H1 (cell line): ENCODE measurements around the gene TOP1. TPM values are rescaled to one million over a fixed set of nuclear protein-coding genes. Genes with fewer than 3 reads are reported as not detected.

Source experiments
- CTCF ChIA-PET: fragments of 300-600 bp; sonication (Branson Sonifier 250); formaldehyde crosslinking; loops from one replicate; lab custom pipeline; 2021; ENCODE audit not compliant: partially characterized antibody; lab: Charles Lee
- POLR2A ChIA-PET: fragments of 300-600 bp; sonication (Branson Sonifier 250); formaldehyde crosslinking; loops from one replicate; lab custom pipeline; 2021; ENCODE audit warnings: inconsistent platforms; ENCODE audit not compliant: partially characterized antibody; lab: Charles Lee
- DNase-seq, 2 experiments: peaks; one replicate each; pipeline versions ENCODE4 v3.0.0 to v3.0.0-alpha.2; 2010 to 2022; ENCODE audit warnings: low spot score in 2 of 2, low read depth in 1 of 2, mixed read lengths in 1 of 2
- FAIRE-seq: peaks from 2 replicates; lab custom pipeline; 2011; peaks lifted over from hg19 to GRCh38; lab: Jason Lieb, UNC
- H2AFZ ChIP-seq: 2 replicates; pipeline ENCODE4 v1.8.1; 2012; ENCODE audit warnings: low read length, inconsistent platforms
- H2AK5ac ChIP-seq: 2 replicates; pipeline ENCODE4 v1.6.1; 2013; ENCODE audit warnings: low read depth, low read length
- H2BK120ac ChIP-seq: replicated peaks from 2 replicates; pipeline ENCODE3; 2013; ENCODE audit warnings: low read depth, low read length, inconsistent platforms
- H2BK12ac ChIP-seq: 2 replicates; pipeline ENCODE4 v1.6.1; 2013; ENCODE audit warnings: low read depth, low read length
- H2BK15ac ChIP-seq: 2 replicates; pipeline ENCODE4 v1.6.1; 2013; ENCODE audit warnings: low read length
- H2BK20ac ChIP-seq: 2 replicates; pipeline ENCODE4 v1.6.1; 2013; ENCODE audit warnings: low read length
- H2BK5ac ChIP-seq: 2 replicates; pipeline ENCODE4 v1.6.1; 2013; ENCODE audit warnings: low read depth, low read length
- H3K14ac ChIP-seq: 2 replicates; pipeline ENCODE4 v1.6.1; 2013; ENCODE audit warnings: inconsistent platforms; ENCODE audit not compliant: insufficient read length
- H3K18ac ChIP-seq: 2 replicates; pipeline ENCODE4 v1.6.1; 2013; ENCODE audit warnings: low read length; ENCODE audit errors: extremely low read depth
- H3K23ac ChIP-seq: 2 replicates; pipeline ENCODE4 v1.6.1; 2013; ENCODE audit warnings: inconsistent platforms; ENCODE audit not compliant: insufficient read length
- H3K23me2 ChIP-seq: 2 replicates; pipeline ENCODE4 v1.6.1; 2013; ENCODE audit warnings: low read depth, low read length
- H3K27ac ChIP-seq: 2 replicates; pipeline ENCODE4 v1.6.1; 2011; ENCODE audit warnings: low read depth, low read length, inconsistent platforms
- H3K27me3 ChIP-seq, 4 experiments: replicated peaks in 1 of 4; 1 replicate in 1 of 4; 2 replicates in 3 of 4; pipeline versions ENCODE4 v1.6.1 to v1.8.1; 2011 to 2013; ENCODE audit warnings: low read length in 3 of 4, mild to moderate bottlenecking in 3 of 4, inconsistent platforms in 2 of 4, mixed read lengths in 2 of 4, moderate library complexity in 1 of 4; ENCODE audit not compliant: control insufficient read depth in 3 of 4, insufficient read depth in 3 of 4; ENCODE audit errors: extremely low read depth in 1 of 4
- H3K36me3 ChIP-seq, 4 experiments: 2 replicates each; pipeline versions ENCODE4 v1.6.1 to v1.8.1; 2011 to 2013; ENCODE audit warnings: mild to moderate bottlenecking in 4 of 4, low read length in 3 of 4, moderate library complexity in 2 of 4, control low read depth in 1 of 4, inconsistent platforms in 1 of 4; ENCODE audit not compliant: insufficient read depth in 4 of 4, control insufficient read depth in 2 of 4
- H3K4ac ChIP-seq: replicated peaks from 2 replicates; pipeline ENCODE3; 2013; ENCODE audit warnings: low read length, low read depth, mixed read lengths, inconsistent platforms; ENCODE audit not compliant: insufficient read length
- H3K4me1 ChIP-seq, 4 experiments: replicated peaks in 1 of 4; 1 replicate in 1 of 4; 2 replicates in 3 of 4; pipeline versions ENCODE4 v1.6.1 to v1.8.1; 2011 to 2013; ENCODE audit warnings: low read length in 3 of 4, inconsistent platforms in 2 of 4, mixed read lengths in 1 of 4; ENCODE audit not compliant: insufficient read depth in 4 of 4, control insufficient read depth in 3 of 4
- H3K4me2 ChIP-seq, 2 experiments: 2 replicates each; pipeline versions ENCODE4 v1.6.1 to v1.8.1; 2011 to 2013; ENCODE audit warnings: low read depth in 2 of 2, low read length in 2 of 2, control low read depth in 1 of 2, inconsistent platforms in 1 of 2, mild to moderate bottlenecking in 1 of 2; ENCODE audit not compliant: insufficient read depth in 1 of 2
- H3K4me3 ChIP-seq, 4 experiments: fragments of 200-600, 300-600 bp in 1 of 4; sonication (generic), shearing (Covaris generic), sonication (Bioruptor Twin) in 1 of 4; 2 replicates each; pipeline versions ENCODE4 v1.5.1 to v1.8.1; 2011 to 2016; ENCODE audit warnings: low read length in 4 of 4, low read depth in 3 of 4, control low read depth in 2 of 4, inconsistent platforms in 2 of 4, mild to moderate bottlenecking in 2 of 4, mixed read lengths in 1 of 4, moderate library complexity in 1 of 4; ENCODE audit not compliant: insufficient read depth in 2 of 4; ENCODE audit errors: extremely low read depth in 1 of 4
- H3K56ac ChIP-seq: replicated peaks from 2 replicates; pipeline ENCODE3; 2013; ENCODE audit warnings: low read depth, mild to moderate bottlenecking, mixed read lengths, low read length, inconsistent platforms; ENCODE audit not compliant: insufficient read length
- H3K79me1 ChIP-seq: 2 replicates; pipeline ENCODE4 v1.6.1; 2013; ENCODE audit warnings: low read depth, low read length, control low read depth
- H3K79me2 ChIP-seq, 2 experiments: 2 replicates each; pipeline versions ENCODE4 v1.6.1 to v1.8.1; 2012 to 2013; ENCODE audit warnings: low read length in 2 of 2, mild to moderate bottlenecking in 2 of 2, inconsistent platforms in 1 of 2; ENCODE audit not compliant: insufficient read depth in 2 of 2, control insufficient read depth in 1 of 2
- H3K9ac ChIP-seq, 4 experiments: replicated peaks in 1 of 4; 1 replicate in 1 of 4; 2 replicates in 3 of 4; pipeline versions ENCODE4 v1.6.1 to v1.8.1; 2011 to 2013; ENCODE audit warnings: low read depth in 3 of 4, low read length in 3 of 4, control low read depth in 2 of 4, mild to moderate bottlenecking in 2 of 4, moderate library complexity in 2 of 4, inconsistent platforms in 1 of 4; ENCODE audit errors: extremely low read depth in 1 of 4
- H3K9me3 ChIP-seq, 2 experiments: 2 replicates each; pipeline versions ENCODE4 v1.6.1 to v1.8.1; 2012 to 2013; ENCODE audit warnings: mild to moderate bottlenecking in 2 of 2, moderate library complexity in 2 of 2, control low read depth in 1 of 2, inconsistent platforms in 1 of 2, low read depth in 1 of 2, low read length in 1 of 2, mixed read lengths in 1 of 2; ENCODE audit not compliant: insufficient read depth in 2 of 2
- H4K20me1 ChIP-seq, 2 experiments: replicated peaks in 1 of 2; 2 replicates each; pipeline versions ENCODE3 to v1.8.1; 2011 to 2013; ENCODE audit warnings: inconsistent platforms in 2 of 2, low read length in 2 of 2, mild to moderate bottlenecking in 1 of 2; ENCODE audit not compliant: insufficient read depth in 2 of 2, control insufficient read depth in 1 of 2
- H4K5ac ChIP-seq: 2 replicates; pipeline ENCODE4 v1.6.1; 2013; ENCODE audit warnings: low read length, low read depth, mixed read lengths, inconsistent platforms; ENCODE audit not compliant: insufficient read length
- H4K8ac ChIP-seq: 2 replicates; pipeline ENCODE4 v1.8.0; 2013; ENCODE audit warnings: mild to moderate bottlenecking, moderate library complexity, low read length, inconsistent platforms; ENCODE audit not compliant: insufficient read depth; ENCODE audit errors: extremely low read depth
- H4K91ac ChIP-seq: replicated peaks from 2 replicates; pipeline ENCODE3; 2013; ENCODE audit warnings: low read length, mixed read lengths, inconsistent platforms; ENCODE audit not compliant: insufficient read length
- BACH1 ChIP-seq: IDR thresholded peaks from 2 replicates; pipeline ENCODE4 v1.6.1; 2012; ENCODE audit warnings: low read length, improper control_type of control experiment
- BRCA1 ChIP-seq: IDR thresholded peaks from 2 replicates; pipeline ENCODE4 v1.6.1; 2012; ENCODE audit warnings: low read depth, low read length, improper control_type of control experiment
- CHD2 ChIP-seq: IDR thresholded peaks from 2 replicates; pipeline ENCODE4 v1.6.1; 2012; ENCODE audit warnings: low read length, improper control_type of control experiment
- GABPA ChIP-seq: IDR thresholded peaks from 2 replicates; pipeline ENCODE4 v1.6.1; 2011; ENCODE audit warnings: mild to moderate bottlenecking, low read length, moderate library complexity, borderline replicate concordance; ENCODE audit not compliant: insufficient read depth
- KDM1A ChIP-seq: fragments of 200-600, 300-600 bp; sonication (generic); IDR thresholded peaks from 2 replicates; pipeline ENCODE4 v1.7.1; 2016; ENCODE audit warnings: mild to moderate bottlenecking, low read length, borderline replicate concordance
- KDM4A ChIP-seq: IDR thresholded peaks from one replicate; pipeline ENCODE4 v1.7.1; 2012; ENCODE audit warnings: low read depth, mild to moderate bottlenecking, moderate library complexity, low read length, inconsistent platforms; ENCODE audit not compliant: severe bottlenecking
- MAFK ChIP-seq: IDR thresholded peaks from 2 replicates; pipeline ENCODE4 v1.6.1; 2012; ENCODE audit warnings: low read depth, mild to moderate bottlenecking, improper control_type of control experiment, low read length
- POLR2A ChIP-seq, 2 experiments: IDR thresholded peaks; 1 replicate in 1 of 2; 2 replicates in 1 of 2; pipeline ENCODE4 v1.6.1; 2011; ENCODE audit warnings: low read depth in 2 of 2, low read length in 2 of 2, mild to moderate bottlenecking in 2 of 2; ENCODE audit errors: control extremely low read depth in 1 of 2
- RFX5 ChIP-seq: IDR thresholded peaks from 2 replicates; pipeline ENCODE4 v1.6.1; 2011; ENCODE audit warnings: low read depth, low read length, improper control_type of control experiment, borderline replicate concordance
- SIRT6 ChIP-seq: IDR thresholded peaks from one replicate; pipeline ENCODE4 v1.7.1; 2012; ENCODE audit warnings: low read length, inconsistent platforms
- WGBS, 2 experiments: shearing (Covaris generic) in 1 of 2; methylation state at CpG; one replicate each; pipeline versions ENCODE4 v1.1.6 to v1.1.7; 2013 to 2015; ENCODE audit warnings: low lambda C conversion rate in 2 of 2, mixed read lengths in 2 of 2, inconsistent platforms in 1 of 2, low coverage in 1 of 2, missing lambda C conversion rate in 1 of 2; ENCODE audit not compliant: insufficient replicate concordance in 2 of 2, insufficient coverage in 1 of 2, insufficient read length in 1 of 2; ENCODE audit errors: extremely low coverage in 1 of 2, missing lambda C conversion rate in 1 of 2; 5-methylcytosine and 5-hydroxymethylcytosine counted together
- polyA plus RNA-seq, 7 experiments: library from polyadenylated mRNA; depleted of rRNA in 3 of 7; stranded (reverse) in 5 of 7; unstranded in 2 of 7; fragments of >200 nt in 5 of 7; fragments of 200-250 nt in 2 of 7; gene quantifications; 1 replicate in 5 of 7; 2 replicates in 1 of 7; 4 replicates in 1 of 7; pipeline versions ENCODE4 v1.2.1 to v1.2.3, GENCODE V29; 2011 to 2013; ENCODE audit warnings: missing spikeins in 2 of 7, mixed read lengths in 2 of 7
- total RNA-seq: library from RNA; stranded (reverse); fragmentation: NEBNext Ultra II Directional; extraction: Animal tissue kit (Norgen Biotek cat#: 25700); gene quantifications from 2 replicates; pipeline ENCODE4 v1.2.1, GENCODE V29; 2021
- TF ChIP-seq, protein P1 (sequence below): IDR thresholded peaks from 2 replicates; pipeline ENCODE4 v1.6.1; 2012; ENCODE audit warnings: inconsistent platforms

The TOP1 gene
- total and polyA plus RNA-seq, 2 of the 8 experiments (the other 6 are each of a cell fraction or from before 2014, with no cell fraction given): 7.4 to 108 TPM

DNA sequence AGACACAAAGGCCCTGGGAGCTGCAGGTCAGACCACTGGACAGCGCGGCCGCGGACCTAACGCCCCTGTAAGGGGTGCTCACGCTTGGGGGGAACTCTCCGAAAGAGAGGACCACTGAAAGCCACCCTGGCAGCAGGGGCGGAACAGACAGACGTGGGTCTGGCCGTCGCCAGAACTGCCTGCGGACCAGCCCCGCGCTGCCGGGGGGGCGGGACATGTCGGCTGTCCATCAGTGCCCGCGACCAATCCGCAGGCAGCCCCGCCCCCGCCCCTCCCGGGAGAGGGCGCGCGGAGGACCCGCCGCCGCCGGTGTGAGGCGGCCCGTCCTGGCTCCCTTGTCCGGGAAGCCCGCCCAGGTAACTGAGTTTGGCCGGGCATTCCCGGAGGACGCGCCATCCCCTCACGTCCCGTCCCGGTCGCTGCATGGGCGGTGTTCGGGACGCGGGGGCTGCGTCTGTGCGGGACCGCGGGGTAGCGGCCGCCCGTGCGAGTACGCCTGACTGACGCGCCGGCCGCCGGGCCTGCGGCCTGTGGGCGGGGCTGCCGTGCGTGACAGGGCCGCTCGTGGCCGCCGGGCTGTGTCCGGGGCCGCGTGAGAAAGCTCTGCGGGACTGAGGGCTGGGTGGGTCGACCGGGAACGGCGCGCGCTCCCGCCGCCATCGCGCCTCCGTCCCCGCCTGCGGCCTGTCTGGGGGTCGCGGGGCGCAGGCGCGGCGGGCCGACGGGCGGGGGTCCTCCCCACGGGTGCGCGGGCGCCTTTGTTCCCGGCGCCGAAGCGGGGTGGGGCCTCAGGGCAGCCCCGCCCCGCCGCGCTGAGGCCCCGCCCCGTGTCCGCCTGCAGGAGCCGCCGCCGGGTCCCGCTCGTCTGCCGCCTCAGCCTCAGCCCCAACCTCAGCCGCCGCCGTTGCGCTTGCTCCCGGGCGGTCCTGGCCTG is 108.3 kb downstream of the TOP1 start, which contains the start of gene PLCG1:
PLCG1 (plus strand) TSS at position 864 of the 934 bp plus-strand sequence. CDS start 99 bp downstream, outside the sequence.
- Histone ChIP-seq H3K9me3 (no peaks in the 10 kb centered on the region), H2BK12ac (peak within 1 kb of the TSS; percentile 70; the same call in 1 of the 2 replicates), H4K5ac (peak within 1 kb of the TSS; percentile 85), H3K27ac (peak within 1 kb of the TSS; percentile 93), H2BK5ac (peak within 1 kb of the TSS; percentile 92), H2AFZ (peak within 1 kb of the TSS; percentile 61; the same call in 1 of the 2 replicates), H3K14ac (peak within 1 kb of the TSS; percentile 9), H3K4ac (no peak within 1 kb of the TSS), H3K79me1 (peaks cover 11% of the 10 kb centered on the region; the same call in 1 of the 2 replicates), H3K23ac (no peak within 1 kb of the TSS), H3K27me3 (peaks cover 0 to 9% (median 2%) of the 10 kb centered on the region in 4 experiments; a peak in 3 of 7 replicates), H2BK120ac (no peak within 1 kb of the TSS), H3K23me2 (peaks cover 13% of the 10 kb centered on the region; the same call in 1 of the 2 replicates), H4K8ac (peak within 1 kb of the TSS; percentile 98), H3K18ac (peak within 1 kb of the TSS; percentile 97), H2AK5ac (no peak within 1 kb of the TSS), H3K36me3 (peaks cover 0 to 4% (median 0%) of the 10 kb centered on the region in 4 experiments; a peak in 1 of 8 replicates), H4K91ac (peak within 1 kb of the TSS; percentile 84), H2BK15ac (no peak within 1 kb of the TSS), H3K4me2 (peak within 1 kb of the TSS; percentile 88 to 97), H3K4me3 (peak within 1 kb of the TSS; percentile 80 to 97 (median 90)), H2BK20ac (no peak within 1 kb of the TSS), H3K79me2 (peaks cover 39 to 41% of the 10 kb centered on the region in 2 experiments), H3K9ac (peak within 1 kb of the TSS; percentile 95 to 100 (median 98)), H3K56ac (peak within 1 kb of the TSS; percentile 63), H4K20me1 (peaks cover 11 to 25% of the 10 kb centered on the region in 2 experiments), H3K4me1 (peaks cover 25 to 40% (median 27%) of the 10 kb centered on the region in 4 experiments)
- 2% methylated on average over 48 of the region's 121 CpGs; no CpG with 5 or more reads in 1 of the 2 experiments for WGBS, 2 experiments
- DNase-seq: peak; percentile 56 to 94
- ChIA-PET POLR2A (interaction anchor here (0.9 to 3.1 kb wide), 14 partner anchors 10 to 204 kb away, joined by 3 to 15 read pairs (median 4); partner anchors contain the start of genes LPIN3 and TOP1), CTCF (interaction anchor here (0.8 to 4.3 kb wide), 10 partner anchors 9 to 597 kb away, joined by 3 to 29 read pairs (median 4); partner anchors contain the start of gene LPIN3)
- no peak for FAIRE-seq
- TF ChIP-seq KDM4A: peak; percentile 74
- TF ChIP-seq BACH1: peak; percentile 79
- no peak for TF ChIP-seq BRCA1
- TF ChIP-seq SIRT6: no peak
- TF ChIP-seq GABPA: no peak
- TF ChIP-seq, protein P1, sequence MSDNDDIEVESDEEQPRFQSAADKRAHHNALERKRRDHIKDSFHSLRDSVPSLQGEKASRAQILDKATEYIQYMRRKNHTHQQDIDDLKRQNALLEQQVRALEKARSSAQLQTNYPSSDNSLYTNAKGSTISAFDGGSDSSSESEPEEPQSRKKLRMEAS: no peak; the same call in 1 of the 2 replicates
- no peak for TF ChIP-seq KDM1A
- TF ChIP-seq CHD2: peak; percentile 65; the same call in 1 of the 2 replicates
- no peak for TF ChIP-seq RFX5
- peak; percentile 75 to 83 for TF ChIP-seq POLR2A (IDR thresholded peaks at IDR 0.05; ENCODE audit: control extremely low read depth in 1 of 2, low read depth in 2 of 2, low read length in 2 of 2)
- TF ChIP-seq MAFK: no peak
